ENCODE measurements around the gene CADPS2.

- TF ChIP-seq POLR2A (IDR thresholded peaks at IDR 0.05; ENCODE audit: low read depth, low read length) = no peak
- TF ChIP-seq POLR2AphosphoS5 (IDR thresholded peaks at IDR 0.05; ENCODE audit: low read depth, low read length) = no peak
- TF ChIP-seq TAF1 (IDR thresholded peaks at IDR 0.05; ENCODE audit: borderline replicate concordance, low read depth, low read length) = no peak
Observed at GRCh38 chr7:122864838-122865237, 21.4 kb downstream of the CADPS2 start.
